IMR-90 (cell line): ENCODE data around the gene GPRIN2.

Experiments
- BHLHE40 ChIP-seq: fragments of 150-350 bp; IDR thresholded peaks from 2 replicates; pipeline ENCODE4 v1.6.1; 2016; ENCODE audit warnings: mild to moderate bottlenecking, low read depth, low read length
- CEBPB ChIP-seq: IDR thresholded peaks from 2 replicates; pipeline ENCODE4 v1.6.1; 2012; ENCODE audit warnings: low read depth, low read length, improper control_type of control experiment
- CTCF ChIP-seq: conservative IDR thresholded peaks from 2 replicates; pipeline ENCODE4 v1.5.1; 2012; ENCODE audit warnings: mild to moderate bottlenecking, low read depth, low read length, improper control_type of control experiment
- MAFK ChIP-seq: IDR thresholded peaks from 2 replicates; pipeline ENCODE4 v1.6.1; 2012; ENCODE audit warnings: low read depth, low read length, improper control_type of control experiment
- MAZ ChIP-seq: IDR thresholded peaks from 2 replicates; pipeline ENCODE4 v1.6.1; 2012; ENCODE audit warnings: low read depth, mild to moderate bottlenecking, low read length, improper control_type of control experiment, moderate library complexity, borderline replicate concordance
- MXI1 ChIP-seq: IDR thresholded peaks from 2 replicates; pipeline ENCODE4 v1.6.1; 2012; ENCODE audit warnings: low read depth, mild to moderate bottlenecking, low read length, moderate library complexity, borderline replicate concordance
- POLR2A ChIP-seq: IDR thresholded peaks from 2 replicates; pipeline ENCODE4 v1.6.1; 2012; ENCODE audit warnings: mild to moderate bottlenecking, low read depth, low read length
- RAD21 ChIP-seq: IDR thresholded peaks from 2 replicates; pipeline ENCODE4 v1.6.1; 2012; ENCODE audit warnings: low read length, improper control_type of control experiment
- RCOR1 ChIP-seq: IDR thresholded peaks from 2 replicates; pipeline ENCODE4 v1.6.1; 2012; ENCODE audit warnings: mild to moderate bottlenecking, low read length, improper control_type of control experiment; ENCODE audit not compliant: insufficient replicate concordance
- RFX5 ChIP-seq: IDR thresholded peaks from 2 replicates; pipeline ENCODE4 v1.8.0; 2012; ENCODE audit warnings: low read depth, mild to moderate bottlenecking, low read length, moderate library complexity
- SMC3 ChIP-seq: fragments of 150-350 bp; IDR thresholded peaks from 2 replicates; pipeline ENCODE4 v1.6.1; 2016; ENCODE audit warnings: low read depth, mild to moderate bottlenecking, antibody characterized with exemption, low read length, moderate library complexity
- TF ChIP-seq, protein P1 (sequence below): fragments of 150-350 bp; IDR thresholded peaks from 2 replicates; pipeline ENCODE4 v1.6.1; 2017; ENCODE audit warnings: mild to moderate bottlenecking, antibody characterized with exemption, low read length, low read depth
- TF ChIP-seq, protein P2 (sequence below): fragments of 150-350 bp; IDR thresholded peaks from 2 replicates; pipeline ENCODE4 v1.6.1; 2016; ENCODE audit warnings: low read depth, mild to moderate bottlenecking, low read length, moderate library complexity, borderline replicate concordance

DNA sequence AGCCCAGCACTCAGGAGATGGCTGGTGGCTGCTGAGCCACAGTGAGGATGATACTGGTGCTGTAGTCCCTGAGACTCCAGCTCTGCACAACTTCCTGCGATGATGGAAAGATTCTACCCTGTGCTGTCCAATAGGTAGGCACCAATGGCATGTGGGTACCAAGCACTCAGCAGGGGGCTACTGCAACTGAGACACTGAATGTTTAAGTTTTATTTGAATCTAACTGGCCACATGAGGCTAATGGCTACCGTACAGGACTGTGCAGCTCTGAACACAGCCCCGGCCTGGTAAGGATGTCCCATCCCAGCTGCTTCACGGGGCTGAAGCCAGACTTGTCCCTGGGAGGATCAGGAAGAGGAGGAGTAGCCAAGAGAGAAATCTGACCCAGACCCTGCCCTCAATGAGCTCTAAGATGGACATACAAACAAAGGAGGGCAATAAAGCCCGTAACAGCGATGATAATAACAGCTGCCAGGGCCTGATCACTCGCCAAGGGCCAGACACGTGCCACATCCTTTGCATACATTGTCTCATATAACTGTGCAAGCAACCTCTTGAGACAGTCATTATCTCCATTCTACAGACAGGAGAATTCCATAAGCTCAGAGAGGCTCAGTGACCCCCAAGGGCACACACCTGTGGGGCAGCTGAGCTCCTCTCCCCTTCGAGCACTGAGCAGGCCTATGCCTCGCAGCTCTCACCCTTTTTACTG, 3.8 kb downstream of the GPRIN2 start:
- TF ChIP-seq CTCF = no peak
- TF ChIP-seq POLR2A = no peak
- no peak for TF ChIP-seq MXI1
- TF ChIP-seq RAD21 = no peak
- TF ChIP-seq, protein P1, sequence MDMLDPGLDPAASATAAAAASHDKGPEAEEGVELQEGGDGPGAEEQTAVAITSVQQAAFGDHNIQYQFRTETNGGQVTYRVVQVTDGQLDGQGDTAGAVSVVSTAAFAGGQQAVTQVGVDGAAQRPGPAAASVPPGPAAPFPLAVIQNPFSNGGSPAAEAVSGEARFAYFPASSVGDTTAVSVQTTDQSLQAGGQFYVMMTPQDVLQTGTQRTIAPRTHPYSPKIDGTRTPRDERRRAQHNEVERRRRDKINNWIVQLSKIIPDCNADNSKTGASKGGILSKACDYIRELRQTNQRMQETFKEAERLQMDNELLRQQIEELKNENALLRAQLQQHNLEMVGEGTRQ = no peak
- TF ChIP-seq BHLHE40 = no peak
- no peak for TF ChIP-seq SMC3
- TF ChIP-seq RFX5 = no peak
- TF ChIP-seq, protein P2, sequence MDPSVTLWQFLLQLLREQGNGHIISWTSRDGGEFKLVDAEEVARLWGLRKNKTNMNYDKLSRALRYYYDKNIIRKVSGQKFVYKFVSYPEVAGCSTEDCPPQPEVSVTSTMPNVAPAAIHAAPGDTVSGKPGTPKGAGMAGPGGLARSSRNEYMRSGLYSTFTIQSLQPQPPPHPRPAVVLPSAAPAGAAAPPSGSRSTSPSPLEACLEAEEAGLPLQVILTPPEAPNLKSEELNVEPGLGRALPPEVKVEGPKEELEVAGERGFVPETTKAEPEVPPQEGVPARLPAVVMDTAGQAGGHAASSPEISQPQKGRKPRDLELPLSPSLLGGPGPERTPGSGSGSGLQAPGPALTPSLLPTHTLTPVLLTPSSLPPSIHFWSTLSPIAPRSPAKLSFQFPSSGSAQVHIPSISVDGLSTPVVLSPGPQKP = no peak
- TF ChIP-seq MAFK = no peak
- TF ChIP-seq MAZ = no peak
- no peak for TF ChIP-seq CEBPB
- TF ChIP-seq RCOR1 = no peak
